Erythroblast (primary cell): ENCODE data around the gene MGLL.

ENCODE experiments used
- GATA1 ChIP-seq: IDR thresholded peaks from 2 replicates; pipeline ENCODE4 v1.6.1; 2011; ENCODE audit warnings: low read depth, mild to moderate bottlenecking, control low read depth, low read length, moderate library complexity
- POLR2A ChIP-seq: IDR thresholded peaks from 2 replicates; pipeline ENCODE4 v1.6.1; 2011; ENCODE audit warnings: mild to moderate bottlenecking, low read length

- no peak for TF ChIP-seq POLR2A
- TF ChIP-seq GATA1, result no peak
Observed at GRCh38 chr3:127763337-127763736, 59.0 kb downstream of the MGLL start.
